ENCODE measurements around the gene CAMTA1.
"Not testable (repeated sequence)": the region's sequence is repeated elsewhere in the genome, so short reads cannot be mapped to it uniquely, and the experiment has no call there.

The CAMTA1 gene

DNA sequence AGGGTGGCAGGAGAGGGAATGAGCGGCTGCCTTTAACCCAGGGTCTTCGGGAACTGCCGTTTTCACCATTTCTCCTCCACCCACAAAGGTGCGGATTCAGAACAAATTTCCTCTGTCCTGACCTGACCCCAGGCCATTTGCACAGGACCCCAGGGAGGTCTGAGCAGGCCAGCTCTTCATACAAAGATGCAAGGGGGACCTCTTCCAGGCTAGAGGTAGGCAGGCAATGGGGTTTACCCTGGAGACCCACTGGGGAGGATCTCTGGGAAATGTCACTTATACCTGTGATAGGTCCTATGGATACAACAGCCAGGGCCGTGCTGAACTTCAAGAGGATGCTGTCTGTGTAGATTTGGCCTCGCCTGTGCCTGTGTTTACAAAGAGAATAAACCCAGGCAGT, 896.1 kb downstream of the CAMTA1 start:
- DNase-seq: no peak

DNA sequence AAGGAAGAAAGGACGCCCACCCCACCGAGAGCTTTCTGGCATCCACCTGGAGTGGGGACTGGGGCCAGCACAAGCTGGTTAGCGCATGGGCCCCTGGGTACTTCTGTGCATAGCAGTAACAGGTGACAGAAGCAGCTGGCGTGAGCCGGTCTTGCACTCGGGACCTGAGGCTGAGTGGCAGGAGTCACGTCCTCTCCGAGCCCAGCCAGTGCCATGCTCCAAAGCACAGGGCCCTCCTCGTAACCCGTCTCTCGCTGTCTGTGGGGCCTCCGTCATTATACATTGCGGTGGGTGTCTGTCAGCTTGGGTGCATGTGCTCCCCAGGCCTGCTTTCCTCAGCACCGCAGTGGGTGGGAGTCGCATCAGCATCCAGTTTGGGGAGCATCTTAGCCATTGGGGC, 898.3 kb downstream of the CAMTA1 start:
- no peak for DNase-seq

DNA sequence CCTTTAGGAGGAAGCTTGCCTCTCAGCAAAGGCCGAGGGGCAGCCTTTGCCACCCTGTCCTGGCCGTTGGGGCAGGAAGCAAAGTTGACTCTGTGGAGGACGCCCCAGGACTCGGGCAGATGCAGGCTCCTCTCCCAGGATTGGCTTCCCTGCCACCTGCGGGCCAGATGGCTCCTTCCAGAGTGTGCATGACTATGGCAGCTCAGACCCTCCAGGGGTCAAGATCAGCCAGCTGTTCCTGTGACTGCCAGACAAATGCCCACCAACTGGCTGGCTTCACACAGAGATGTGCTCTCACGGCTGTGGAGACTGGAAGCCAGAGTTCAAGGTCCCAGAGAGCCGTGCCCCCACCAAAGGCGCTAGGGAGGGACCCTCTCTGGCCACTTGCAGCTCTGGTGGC, 898.9 kb downstream of the CAMTA1 start:
- DNase-seq: no peak

GRCh38 chr1:7684861-7685635, 899.8 kb downstream of the CAMTA1 start:
- DNase-seq: no peak

GRCh38 chr1:7686301-7686850, 901.1 kb downstream of the CAMTA1 start:
- DNase-seq: no peak

- no peak for DNase-seq
Measured at GRCh38 chr1:7687411-7687810, 902.2 kb downstream of the CAMTA1 start.

DNA sequence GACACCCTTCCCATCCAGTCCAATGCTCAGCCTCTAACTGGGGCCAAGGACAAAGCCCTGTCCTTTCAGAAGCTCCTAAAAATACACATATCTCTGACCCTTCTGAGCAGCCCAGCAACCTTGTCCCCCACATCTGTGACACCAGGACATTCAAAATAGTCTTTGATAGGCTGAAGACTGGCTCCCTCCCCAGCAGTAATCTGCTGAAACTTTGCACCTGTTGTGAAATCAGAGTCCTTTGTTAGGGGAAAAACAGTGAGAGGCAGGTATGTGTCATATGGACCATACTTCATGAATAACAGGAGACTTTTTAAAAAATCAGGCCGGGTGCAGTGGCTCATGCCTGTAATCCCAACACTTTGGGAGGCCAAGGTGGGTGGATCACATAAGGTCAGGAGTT, 903.4 kb downstream of the CAMTA1 start:
- no peak for DNase-seq

DNA sequence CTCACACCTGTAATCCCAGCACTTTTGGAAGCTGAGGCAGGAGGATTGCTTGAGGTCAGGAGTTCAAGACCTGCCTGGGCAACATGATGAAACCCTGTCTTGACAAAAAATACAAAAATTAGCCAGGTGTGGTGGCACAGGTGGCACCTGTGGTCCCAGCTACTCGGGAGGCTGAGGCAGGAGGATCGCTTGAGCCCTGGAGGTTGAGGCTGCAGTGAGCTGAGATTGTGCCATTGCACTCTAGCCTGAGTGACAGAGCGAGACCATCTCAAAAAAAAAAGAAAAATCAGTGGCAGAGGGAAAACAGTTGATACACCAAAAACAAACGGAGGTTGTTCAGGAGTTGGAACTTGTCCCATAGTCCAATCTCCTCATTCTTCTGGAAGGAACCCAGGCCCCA, 904.1 kb downstream of the CAMTA1 start:
- not testable (repeated sequence) for DNase-seq

GRCh38 chr1:7690076-7690475, 904.8 kb downstream of the CAMTA1 start:
- DNase-seq: no peak

DNA sequence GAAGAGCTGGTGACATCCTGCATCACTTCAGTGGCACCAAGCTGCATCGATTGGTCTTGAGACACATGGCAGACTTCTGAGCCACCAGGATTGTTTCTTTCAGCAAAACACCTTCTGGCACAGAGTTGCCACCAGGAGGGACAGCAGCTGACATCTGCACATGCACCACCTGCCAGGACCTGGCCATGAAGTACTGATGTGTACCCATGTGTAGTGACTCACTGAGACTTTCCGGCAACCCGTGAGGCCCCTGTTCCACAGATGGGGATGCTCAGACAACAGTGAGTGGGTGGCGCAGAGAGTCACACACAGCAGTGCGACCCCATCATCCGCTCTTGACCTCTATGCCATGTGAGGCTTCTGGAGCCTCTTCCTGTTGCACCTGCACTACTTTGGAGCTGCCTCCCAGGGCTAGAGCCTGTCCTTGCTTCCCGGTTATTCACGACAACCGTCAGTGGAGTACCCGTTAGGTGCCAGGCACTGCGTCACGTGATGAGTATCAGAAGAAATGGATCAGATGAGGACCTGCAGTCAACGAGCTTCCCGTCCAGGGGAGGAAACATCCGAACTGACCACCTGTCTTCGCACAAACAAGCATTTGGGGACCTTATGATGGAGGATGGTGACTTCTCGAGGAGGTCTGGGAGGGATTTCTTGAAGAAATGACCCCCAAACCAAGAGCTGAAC, 905.4 kb downstream of the CAMTA1 start:
- DNase-seq: no peak

DNA sequence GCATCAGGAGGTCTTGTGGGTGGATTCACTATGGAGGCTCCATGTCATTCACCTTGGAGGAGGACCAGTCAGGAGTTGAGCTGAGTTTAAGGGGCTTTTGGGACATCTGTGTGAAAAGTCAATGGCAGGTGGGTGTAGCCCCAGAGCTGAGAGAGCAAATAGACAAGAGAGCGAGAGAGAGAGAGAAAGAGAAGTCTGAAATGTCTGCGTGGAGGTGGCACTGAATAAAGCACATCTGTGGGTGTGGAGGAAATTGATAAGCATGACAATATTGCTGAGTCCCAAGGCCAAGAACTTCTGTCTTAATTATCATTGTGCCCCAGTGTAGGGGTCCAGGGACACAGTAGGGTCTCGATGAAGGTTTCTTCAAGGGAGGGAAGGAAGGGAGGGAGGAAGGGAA, 906.3 kb downstream of the CAMTA1 start:
- DNase-seq: no peak

DNA sequence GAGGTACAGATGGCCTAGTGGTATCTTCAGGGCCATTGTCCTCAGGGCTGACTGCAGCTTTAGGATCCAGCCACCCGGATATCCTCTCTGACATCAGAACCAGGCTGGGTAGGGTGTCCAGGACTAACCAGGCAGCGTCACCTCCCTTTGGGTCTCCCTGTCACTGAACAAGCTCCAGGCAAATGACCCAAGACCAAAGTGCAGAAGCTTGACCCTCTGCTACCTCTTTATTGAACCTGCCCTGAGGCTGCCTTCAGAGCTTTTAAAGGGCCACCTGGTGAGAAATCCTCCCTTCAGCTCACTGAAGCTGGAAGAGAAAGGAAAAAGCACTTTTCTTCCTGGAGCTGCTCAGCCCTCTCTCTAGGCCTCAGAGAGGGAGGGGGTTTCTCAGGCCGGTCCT, 906.8 kb downstream of the CAMTA1 start:
- DNase-seq: no peak

DNA sequence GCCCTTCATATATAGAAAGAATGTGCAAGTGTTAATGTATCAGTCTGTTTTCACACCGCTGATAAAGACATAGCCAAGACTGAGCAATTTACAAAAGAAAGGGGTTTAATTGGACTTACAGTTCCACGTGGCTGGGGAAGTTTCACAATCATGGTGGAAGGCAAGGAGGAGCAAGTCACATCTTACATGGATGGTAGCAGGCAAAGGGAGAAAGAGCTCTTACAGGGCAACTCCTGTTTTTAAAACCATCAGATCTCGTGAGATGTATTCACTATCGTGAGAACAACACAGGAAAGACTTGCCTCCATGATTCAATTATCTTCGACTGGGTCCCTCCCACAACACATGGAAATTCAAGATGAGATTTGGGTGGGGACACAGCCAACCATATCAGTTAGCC, 907.8 kb downstream of the CAMTA1 start:
- DNase-seq: not testable (repeated sequence)

DNA sequence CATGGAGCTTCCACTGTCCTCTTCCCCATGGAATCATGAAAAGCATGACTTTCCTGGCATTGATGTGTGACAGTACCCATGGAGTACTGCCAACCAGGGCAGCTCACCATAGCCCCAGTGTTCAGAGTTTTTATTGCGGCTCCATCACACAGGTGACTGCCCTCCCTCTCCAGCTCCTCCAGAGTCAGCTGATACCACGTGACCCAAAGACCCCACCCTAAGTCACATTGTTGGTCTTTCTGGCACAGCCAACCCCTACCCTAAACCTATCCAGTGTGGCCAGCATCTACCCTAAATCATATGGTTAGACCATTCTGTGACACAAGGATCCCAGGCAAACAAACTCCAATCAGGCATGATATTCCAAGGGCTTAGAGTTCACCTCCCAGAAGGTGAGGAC, 908.4 kb downstream of the CAMTA1 start:
- no peak for DNase-seq

DNA sequence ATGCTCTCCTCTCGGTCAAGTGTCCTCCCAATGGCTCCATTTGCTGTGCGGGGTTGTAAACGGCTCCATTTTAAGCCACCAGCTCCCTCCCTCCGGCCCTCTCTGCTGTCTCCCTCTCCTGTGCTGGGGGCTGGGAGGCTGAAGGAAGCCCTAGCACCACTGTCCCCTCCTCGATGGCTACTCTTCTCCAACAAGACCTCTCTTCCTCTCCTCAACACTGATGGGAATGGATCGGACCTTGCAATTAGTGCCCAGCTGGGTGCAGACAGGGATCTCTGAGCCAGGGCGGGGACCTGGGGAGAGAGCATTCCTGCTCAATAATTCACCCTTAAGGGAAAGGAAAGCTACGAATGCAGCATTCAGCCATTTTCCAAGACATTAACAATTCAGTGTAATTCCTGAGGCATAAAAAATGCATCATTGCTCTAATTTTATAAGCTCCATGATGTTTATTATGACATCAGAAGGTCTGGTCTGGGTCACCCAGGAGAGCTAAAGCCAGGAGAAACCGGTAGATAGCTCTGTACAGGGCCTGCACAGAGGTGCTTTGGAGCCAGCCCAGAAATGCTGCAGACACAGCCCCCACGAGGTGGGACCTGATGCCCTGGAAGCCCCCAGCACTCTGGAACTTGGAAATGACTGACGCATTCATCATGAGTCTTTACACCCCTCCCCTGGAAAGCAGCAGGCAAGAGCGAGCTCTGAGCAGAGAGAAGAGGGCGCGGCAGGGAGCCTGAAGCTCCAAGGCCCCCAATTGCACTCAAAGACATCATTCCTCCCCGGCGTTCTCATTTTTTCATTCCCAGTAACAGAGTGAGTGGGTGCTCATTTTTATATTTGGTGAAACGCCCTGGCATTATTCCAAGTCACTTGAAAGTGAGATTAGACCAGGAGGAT, 909.6 kb downstream of the CAMTA1 start:
- DNase-seq: no peak

GRCh38 chr1:7695497-7696117, 910.4 kb downstream of the CAMTA1 start:
- DNase-seq: no peak

DNA sequence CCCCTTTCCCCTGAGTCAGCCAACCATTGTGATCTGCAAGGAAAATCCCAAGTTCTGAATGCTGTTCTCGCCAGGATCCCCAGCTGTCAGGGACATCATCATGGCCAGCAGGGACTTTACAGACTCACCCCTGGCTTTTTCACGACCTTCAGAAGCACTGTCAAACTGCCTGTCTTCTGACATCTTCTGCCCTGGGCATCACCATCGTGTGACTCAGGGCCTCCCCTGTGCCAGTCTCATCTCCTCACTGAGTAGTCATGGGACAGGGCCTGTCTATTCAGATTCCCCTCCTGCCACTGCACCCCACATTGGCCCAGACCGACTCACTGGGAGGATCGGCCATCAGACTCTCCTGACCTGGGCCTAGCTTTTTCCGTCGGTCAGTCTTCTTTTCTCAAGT, 913.4 kb downstream of the CAMTA1 start:
- DNase-seq: no peak

DNA sequence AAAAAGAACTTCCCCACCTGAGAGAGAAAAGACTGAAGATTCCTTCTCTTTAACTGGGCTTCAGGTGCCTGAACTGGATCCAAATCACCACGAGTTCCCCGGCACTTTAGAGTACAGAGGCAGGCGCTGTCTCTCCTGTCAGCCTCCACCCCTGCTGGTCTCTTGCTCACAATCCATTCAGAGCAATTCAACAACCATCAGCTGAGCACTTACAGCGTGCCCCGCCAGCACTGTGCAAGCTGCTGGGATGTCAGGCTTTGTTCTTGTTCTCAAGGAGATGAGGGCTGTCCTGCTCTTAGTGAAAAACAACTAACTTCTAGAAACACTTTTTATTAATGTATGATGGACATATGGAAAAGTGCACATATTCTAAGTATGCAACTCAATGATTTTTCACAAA, 917.1 kb downstream of the CAMTA1 start:
- DNase-seq: no peak

- DNase-seq: no peak
Measured at GRCh38 chr1:7703321-7704213, 918.3 kb downstream of the CAMTA1 start.

- peak; percentile 79 for DNase-seq
Measured at GRCh38 chr1:7704214-7705047, 919.2 kb downstream of the CAMTA1 start.
